Tibial nerve (tissue), 4 donors: Measurements from ENCODE around the gene BRICD5. TPM values are rescaled to one million over a fixed set of nuclear protein-coding genes. Genes with fewer than 3 reads are reported as not detected.

Experiments
- DNase-seq, 2 donors: peaks; one replicate each; pipeline ENCODE4 v3.0.0-alpha.2; 2019; ENCODE audit warnings: low spot score in 2 of 2
- H3K27ac ChIP-seq, 4 donors: fragments of 200-600 bp; sonication (generic) in 3 of 4; one replicate each; pipeline ENCODE4 v1.5.1; 2017 to 2019; ENCODE audit warnings: mild to moderate bottlenecking in 1 of 4
- H3K27me3 ChIP-seq, 2 donors: fragments of 200-600 bp; sonication (generic) in 1 of 2; one replicate each; pipeline versions ENCODE4 v1.5.1 to v1.6.0; 2017 to 2019
- H3K36me3 ChIP-seq, 3 donors: fragments of 200-600 bp; sonication (generic); one replicate each; pipeline ENCODE4 v1.5.1; 2018 to 2019
- H3K4me1 ChIP-seq, 4 donors: fragments of 200-600 bp; sonication (generic) in 3 of 4; one replicate each; pipeline ENCODE4 v1.5.1; 2017 to 2019
- H3K4me3 ChIP-seq, 4 donors: fragments of 200-600 bp; sonication (generic) in 3 of 4; one replicate each; pipeline ENCODE4 v1.5.1; 2017 to 2019; ENCODE audit warnings: mild to moderate bottlenecking in 1 of 4, moderate library complexity in 1 of 4
- H3K9me3 ChIP-seq, 4 donors: fragments of 200-600 bp; sonication (generic) in 3 of 4; one replicate each; pipeline ENCODE4 v1.5.1; 2017 to 2019
- CTCF ChIP-seq, 5 experiments: fragments of 200-600 bp in 3 of 5; fragments of 450-650 bp in 2 of 5; sonication (generic) in 3 of 5; IDR thresholded peaks; one replicate each; pipeline ENCODE4 v1.5.1; 2016 to 2019; ENCODE audit warnings: antibody characterized with exemption in 5 of 5, mild to moderate bottlenecking in 3 of 5, moderate library complexity in 2 of 5
- EP300 ChIP-seq, 2 donors: sonication (generic); formaldehyde crosslinking; IDR thresholded peaks; one replicate each; pipeline ENCODE4 v1.6.1; 2017; ENCODE audit warnings: antibody characterized with exemption in 2 of 2, mild to moderate bottlenecking in 1 of 2
- POLR2A ChIP-seq, 2 donors: fragments of 450-650 bp; IDR thresholded peaks; one replicate each; pipeline ENCODE4 v1.6.1; 2017; ENCODE audit warnings: antibody characterized with exemption in 2 of 2, mild to moderate bottlenecking in 2 of 2, moderate library complexity in 2 of 2
- WGBS, 2 donors: methylation state at CpG; one replicate each; pipeline ENCODE4 v1.1.5; 2018; 5-methylcytosine and 5-hydroxymethylcytosine counted together
- total RNA-seq, 4 donors: library from RNA; depleted of rRNA; stranded (reverse); fragments of >200 nt; gene quantifications; one replicate each; pipeline ENCODE4 v1.1.0, GENCODE V29; 2016

BRICD5 gene
- total RNA-seq, 4 donors from 2014 or later = 19.8 to 203 (median 24.4) TPM

GRCh38 chr16:2176047-2176446, 34.6 kb downstream of the BRICD5 start:
- WGBS, 2 donors = 92 to 95% methylated on average over 14 to 23 of the region's 23 CpGs
- Histone ChIP-seq H3K36me3 (peaks cover 3 to 76% (median 33%) of the 10 kb centered on the region in 3 donors), H3K9me3 (no peaks in the 10 kb centered on the region), H3K27ac (no peak overlapping the region), H3K4me1 (peaks cover 0 to 5% (median 0%) of the 10 kb centered on the region in 4 donors), H3K4me3 (no peak overlapping the region), H3K27me3 (no peaks in the 10 kb centered on the region)
- TF ChIP-seq POLR2A (IDR thresholded peaks at IDR 0.05) = no peak
- TF ChIP-seq EP300 (IDR thresholded peaks at IDR 0.05) = no peak
- no peak for DNase-seq

- peaks cover 3 to 82% (median 33%) of the 10 kb centered on the region in 3 donors for H3K36me3 ChIP-seq
- WGBS, 2 donors = 88 to 100% methylated on average over 2 to 10 of the region's 10 CpGs
- H3K27ac ChIP-seq = no peak overlapping the region
- peaks cover 0 to 5% (median 0%) of the 10 kb centered on the region in 4 donors for H3K4me1 ChIP-seq
- no peak for DNase-seq
- H3K4me3 ChIP-seq = no peak overlapping the region
- no peaks in the 10 kb centered on the region for H3K9me3 ChIP-seq
- TF ChIP-seq POLR2A (IDR thresholded peaks at IDR 0.05) (no peak), EP300 (IDR thresholded peaks at IDR 0.05) (no peak), CTCF (IDR thresholded peaks at IDR 0.05) (no peak)
- no peaks in the 10 kb centered on the region for H3K27me3 ChIP-seq
Measured at GRCh38 chr16:2175454-2175853, 35.2 kb downstream of the BRICD5 start.

GRCh38 chr16:2174396-2175131, 36.1 kb downstream of the BRICD5 start:
- Histone ChIP-seq H3K27me3 (no peaks in the 10 kb centered on the region), H3K27ac (no peak overlapping the region), H3K9me3 (no peaks in the 10 kb centered on the region), H3K4me3 (no peak overlapping the region), H3K36me3 (peaks cover 3 to 91% (median 33%) of the 10 kb centered on the region in 3 donors), H3K4me1 (peaks cover 0 to 5% (median 0%) of the 10 kb centered on the region in 4 donors)
- 88 to 89% methylated on average over 16 to 21 of the region's 21 CpGs for WGBS, 2 donors
- no peak for DNase-seq
- TF ChIP-seq EP300 (IDR thresholded peaks at IDR 0.05) = no peak
- TF ChIP-seq CTCF (IDR thresholded peaks at IDR 0.05) = no peak
- no peak for TF ChIP-seq POLR2A (IDR thresholded peaks at IDR 0.05)

- TF ChIP-seq POLR2A (IDR thresholded peaks at IDR 0.05) (no peak), EP300 (IDR thresholded peaks at IDR 0.05) (no peak), CTCF (IDR thresholded peaks at IDR 0.05) (no peak)
- no peak for DNase-seq
- H3K36me3 ChIP-seq = peaks cover 3 to 96% (median 33%) of the 10 kb centered on the region in 3 donors
- no peaks in the 10 kb centered on the region for H3K27me3 ChIP-seq
- peaks cover 0 to 5% (median 0%) of the 10 kb centered on the region in 4 donors for H3K4me1 ChIP-seq
- no peak overlapping the region for H3K27ac ChIP-seq
- no peaks in the 10 kb centered on the region for H3K9me3 ChIP-seq
- WGBS, 2 donors = 84 to 100% methylated on average over 1 to 3 of the region's 4 CpGs
- H3K4me3 ChIP-seq = no peak overlapping the region
Measured at GRCh38 chr16:2173916-2174315, 36.7 kb downstream of the BRICD5 start.

- H3K36me3 ChIP-seq = peaks cover 3 to 99% (median 33%) of the 10 kb centered on the region in 3 donors
- no peak overlapping the region for H3K27ac ChIP-seq
- WGBS, 2 donors = 88 to 89% methylated on average over 10 to 14 of the region's 14 CpGs
- no peak overlapping the region for H3K4me3 ChIP-seq
- H3K4me1 ChIP-seq = peaks cover 0 to under 1% (median 0%) of the 10 kb centered on the region in 4 donors
- no peak for TF ChIP-seq EP300 (IDR thresholded peaks at IDR 0.05)
- no peak for TF ChIP-seq CTCF (IDR thresholded peaks at IDR 0.05)
- TF ChIP-seq POLR2A (IDR thresholded peaks at IDR 0.05) = no peak
- no peak for DNase-seq
- H3K27me3 ChIP-seq = no peaks in the 10 kb centered on the region
- no peaks in the 10 kb centered on the region for H3K9me3 ChIP-seq
Measured at GRCh38 chr16:2173366-2173765, 37.3 kb downstream of the BRICD5 start.
